ENCODE results near the gene SLC38A8. TPM values are rescaled to one million over a fixed set of nuclear protein-coding genes. Genes with fewer than 3 reads are reported as not detected.

Gene SLC38A8
- total RNA-seq, 1 experiment from 2014 or later: 0.35 TPM

- no peaks in the 10 kb centered on the region for H3K23me2 ChIP-seq (ENCODE audit: insufficient read length, low read depth, low read length, poor library complexity, severe bottlenecking)
- no peak overlapping the region for H3K14ac ChIP-seq (ENCODE audit: insufficient read depth, low read length)
- no CpG with 5 or more reads among the region's 6 CpGs for WGBS (ENCODE audit: extremely low coverage, insufficient read length, low lambda C conversion rate)
- H3K56ac ChIP-seq (ENCODE audit: insufficient read length, low read depth, low read length): no peak overlapping the region
- no peak overlapping the region for H3K4me2 ChIP-seq (ENCODE audit: insufficient read depth, insufficient read length, low read length)
- Mint-ChIP-seq H3K27me3 (ENCODE audit: low read depth) (0 out of 2 replicates have a peak, but pooled peaks cover 1% of the 10 kb centered on the region), H3K9me3 (no peaks in the 10 kb centered on the region), H3K36me3 (ENCODE audit: insufficient read depth in 1 of 3, low read depth in 3 of 3) (peaks cover 21 to 69% (median 57%) of the 10 kb centered on the region in 3 experiments; a peak in 6 of 7 replicates), H3K4me1 (no peaks in the 10 kb centered on the region), H3K4me3 (no peak overlapping the region), H3K27ac (no peak overlapping the region)
- H3K27me3 ChIP-seq (ENCODE audit: insufficient read depth, low read length): no peaks in the 10 kb centered on the region
- no peak overlapping the region for H4K8ac ChIP-seq (replicated peaks; ENCODE audit: insufficient read length, low read depth, low read length)
- DNase-seq: no peak
- no peak overlapping the region for H2AK5ac ChIP-seq (ENCODE audit: insufficient read length, low read length)
- H3K9me3 ChIP-seq (ENCODE audit: control insufficient read depth, low read depth, low read length): no peaks in the 10 kb centered on the region
- no peak overlapping the region for H3K27ac ChIP-seq (ENCODE audit: insufficient read length, low read depth, low read length)
- H4K91ac ChIP-seq (ENCODE audit: insufficient read length, low read depth, low read length): no peak overlapping the region
- H2BK120ac ChIP-seq (ENCODE audit: low read depth, low read length, poor library complexity, severe bottlenecking): no peak overlapping the region
- no peak overlapping the region for H2BK15ac ChIP-seq (ENCODE audit: low read depth, low read length)
- no peak overlapping the region for H3K23ac ChIP-seq (ENCODE audit: insufficient read length, low read depth, low read length)
- H4K20me1 ChIP-seq (ENCODE audit: control insufficient read depth, insufficient read depth, insufficient read length): no peaks in the 10 kb centered on the region
- H3K79me2 ChIP-seq (ENCODE audit: insufficient read depth, low read length): no peaks in the 10 kb centered on the region
- TF ChIP-seq CTCF (conservative IDR thresholded peaks at IDR 0.05): no peak
- H3K9ac ChIP-seq (ENCODE audit: extremely low read depth, insufficient read length, low read length): no peak overlapping the region
- H2BK5ac ChIP-seq (ENCODE audit: insufficient read length, low read length): no peak overlapping the region
- no peak overlapping the region for H3T11ph ChIP-seq (ENCODE audit: low read length)
- H2AFZ ChIP-seq (ENCODE audit: low read length): no peak overlapping the region
- no peak overlapping the region for H3K4ac ChIP-seq (ENCODE audit: low read depth, low read length)
- H3K79me1 ChIP-seq (ENCODE audit: insufficient read depth, low read depth, low read length, poor library complexity, severe bottlenecking): no peaks in the 10 kb centered on the region
- H2BK12ac ChIP-seq (ENCODE audit: insufficient read length, low read depth, low read length): no peak overlapping the region
- no peak overlapping the region for H2BK20ac ChIP-seq (ENCODE audit: low read depth, low read length, poor library complexity, severe bottlenecking)
- H3K4me1 ChIP-seq (ENCODE audit: insufficient read depth, low read length): no peaks in the 10 kb centered on the region
- H3K18ac ChIP-seq (ENCODE audit: insufficient read length, low read depth, low read length): no peak overlapping the region
- no peak overlapping the region for H4K5ac ChIP-seq (ENCODE audit: insufficient read length, low read depth, low read length)
Observed at GRCh38 chr16:84069540-84069939, 26.9 kb upstream of the SLC38A8 start.
